ENCODE measurements around the gene TAF1A. TPM values are rescaled to one million over a fixed set of nuclear protein-coding genes. Genes with fewer than 3 reads are reported as not detected.

TAF1A gene
- total RNA-seq, 1 experiment from 2014 or later: 19.3 TPM

DNA sequence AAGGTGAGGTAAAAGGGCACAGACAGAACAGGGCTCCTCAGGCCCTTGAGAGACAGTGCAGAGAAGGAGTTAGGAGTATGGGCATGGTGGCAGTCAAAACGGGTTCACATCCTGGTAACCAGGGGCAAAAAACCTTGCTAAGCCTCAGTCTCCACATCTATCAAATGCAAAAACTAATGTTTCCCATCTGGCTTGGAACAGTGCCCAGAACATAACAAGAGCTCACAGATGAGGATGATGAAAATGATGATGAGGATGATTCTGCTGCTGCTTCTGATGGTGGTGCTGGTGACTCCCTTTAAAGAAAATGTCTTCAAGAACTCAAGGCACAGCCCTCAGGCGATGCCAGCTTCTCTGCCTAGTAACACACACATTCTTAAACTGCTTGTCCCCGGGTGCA is 65.9 kb downstream of the TAF1A start:
- Histone ChIP-seq H3K36me3 (ENCODE audit: insufficient read depth, low read length, poor library complexity, severe bottlenecking) (no peaks in the 10 kb centered on the region), H3K4me1 (ENCODE audit: insufficient read depth, low read length, poor library complexity, severe bottlenecking) (no peaks in the 10 kb centered on the region), H3K27me3 (replicated peaks; ENCODE audit: insufficient read depth, low read depth, low read length, poor library complexity) (no peaks in the 10 kb centered on the region), H3K9me3 (ENCODE audit: low read depth, low read length, poor library complexity, severe bottlenecking) (no peaks in the 10 kb centered on the region), H3K4me3 (ENCODE audit: low read depth, low read length, poor library complexity, severe bottlenecking) (no peak overlapping the region), H3K27ac (ENCODE audit: low read depth, low read length, poor library complexity, severe bottlenecking) (no peak overlapping the region)
- intact Hi-C loops (cut with micrococcal nuclease; ENCODE audit: unreplicated experiment): no loop called here
- ChIA-PET CTCF (no interaction called here), POLR2A (ENCODE audit: low non-redundant PET) (no interaction called here)
- BruUV-seq (replicated peaks): no TSS peak
- TF ChIP-seq, protein P1, sequence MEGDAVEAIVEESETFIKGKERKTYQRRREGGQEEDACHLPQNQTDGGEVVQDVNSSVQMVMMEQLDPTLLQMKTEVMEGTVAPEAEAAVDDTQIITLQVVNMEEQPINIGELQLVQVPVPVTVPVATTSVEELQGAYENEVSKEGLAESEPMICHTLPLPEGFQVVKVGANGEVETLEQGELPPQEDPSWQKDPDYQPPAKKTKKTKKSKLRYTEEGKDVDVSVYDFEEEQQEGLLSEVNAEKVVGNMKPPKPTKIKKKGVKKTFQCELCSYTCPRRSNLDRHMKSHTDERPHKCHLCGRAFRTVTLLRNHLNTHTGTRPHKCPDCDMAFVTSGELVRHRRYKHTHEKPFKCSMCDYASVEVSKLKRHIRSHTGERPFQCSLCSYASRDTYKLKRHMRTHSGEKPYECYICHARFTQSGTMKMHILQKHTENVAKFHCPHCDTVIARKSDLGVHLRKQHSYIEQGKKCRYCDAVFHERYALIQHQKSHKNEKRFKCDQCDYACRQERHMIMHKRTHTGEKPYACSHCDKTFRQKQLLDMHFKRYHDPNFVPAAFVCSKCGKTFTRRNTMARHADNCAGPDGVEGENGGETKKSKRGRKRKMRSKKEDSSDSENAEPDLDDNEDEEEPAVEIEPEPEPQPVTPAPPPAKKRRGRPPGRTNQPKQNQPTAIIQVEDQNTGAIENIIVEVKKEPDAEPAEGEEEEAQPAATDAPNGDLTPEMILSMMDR (conservative IDR thresholded peaks at IDR 0.05; ENCODE audit: low read depth, low read length): no peak
- TF ChIP-seq EZH2 (IDR thresholded peaks at IDR 0.05; ENCODE audit: borderline replicate concordance, low read depth, low read length, poor library complexity, severe bottlenecking): no peak
- no peak for DNase-seq (ENCODE audit: low spot score)

DNA sequence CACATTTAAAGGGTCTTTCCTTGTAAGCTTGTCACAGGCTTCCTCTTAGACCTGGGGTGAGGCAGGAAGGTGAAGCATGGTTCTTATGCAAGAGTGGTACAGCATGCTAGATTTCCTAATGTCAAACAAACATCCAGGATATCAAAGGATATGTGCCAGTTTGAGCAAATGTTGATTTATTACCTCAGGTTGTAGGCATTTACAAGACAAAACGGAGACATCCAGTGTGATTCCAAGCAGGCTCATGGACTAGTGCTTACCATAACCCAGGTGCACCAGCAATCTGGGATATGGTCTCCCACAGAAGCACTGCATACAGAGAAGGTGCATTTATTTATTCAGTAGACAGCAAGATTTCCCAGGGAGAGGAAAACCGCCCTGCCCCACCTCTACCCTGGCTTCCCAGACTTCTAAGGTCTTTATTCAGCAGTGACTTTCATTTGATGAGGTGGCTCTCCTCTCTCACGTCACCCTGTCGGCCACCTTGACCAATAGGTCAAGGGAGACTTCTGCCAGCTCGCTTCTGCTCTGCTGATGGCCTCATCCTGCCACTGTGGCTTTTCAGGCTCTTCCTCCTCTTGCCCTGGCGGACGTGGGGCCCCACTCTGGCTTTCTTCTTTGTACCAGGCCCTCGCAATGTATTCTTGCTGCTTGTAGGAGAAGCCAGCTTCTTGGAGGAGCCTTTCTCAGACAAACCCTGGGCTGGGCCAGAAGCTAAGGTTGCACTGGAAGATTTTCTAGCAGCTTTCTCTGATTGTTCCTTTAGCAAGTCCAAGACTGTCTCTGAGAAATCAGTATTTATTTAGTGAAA is 67.4 kb downstream of the TAF1A start:
- Histone ChIP-seq H3K4me3 (ENCODE audit: low read depth, low read length, poor library complexity, severe bottlenecking) (no peak overlapping the region), H3K27me3 (replicated peaks; ENCODE audit: insufficient read depth, low read depth, low read length, poor library complexity) (no peaks in the 10 kb centered on the region), H3K4me1 (ENCODE audit: insufficient read depth, low read length, poor library complexity, severe bottlenecking) (no peaks in the 10 kb centered on the region), H3K9me3 (ENCODE audit: low read depth, low read length, poor library complexity, severe bottlenecking) (no peaks in the 10 kb centered on the region), H3K36me3 (ENCODE audit: insufficient read depth, low read length, poor library complexity, severe bottlenecking) (no peaks in the 10 kb centered on the region), H3K27ac (ENCODE audit: low read depth, low read length, poor library complexity, severe bottlenecking) (no peak overlapping the region)
- no TSS peak for BruUV-seq (replicated peaks)
- DNase-seq (ENCODE audit: low spot score): no peak
- ChIA-PET CTCF (no interaction called here), POLR2A (ENCODE audit: low non-redundant PET) (no interaction called here)
- TF ChIP-seq, protein P1 (conservative IDR thresholded peaks at IDR 0.05; ENCODE audit: low read depth, low read length): no peak
- TF ChIP-seq EZH2 (IDR thresholded peaks at IDR 0.05; ENCODE audit: borderline replicate concordance, low read depth, low read length, poor library complexity, severe bottlenecking): no peak
- intact Hi-C loops (cut with micrococcal nuclease; ENCODE audit: unreplicated experiment): no loop called here

DNA sequence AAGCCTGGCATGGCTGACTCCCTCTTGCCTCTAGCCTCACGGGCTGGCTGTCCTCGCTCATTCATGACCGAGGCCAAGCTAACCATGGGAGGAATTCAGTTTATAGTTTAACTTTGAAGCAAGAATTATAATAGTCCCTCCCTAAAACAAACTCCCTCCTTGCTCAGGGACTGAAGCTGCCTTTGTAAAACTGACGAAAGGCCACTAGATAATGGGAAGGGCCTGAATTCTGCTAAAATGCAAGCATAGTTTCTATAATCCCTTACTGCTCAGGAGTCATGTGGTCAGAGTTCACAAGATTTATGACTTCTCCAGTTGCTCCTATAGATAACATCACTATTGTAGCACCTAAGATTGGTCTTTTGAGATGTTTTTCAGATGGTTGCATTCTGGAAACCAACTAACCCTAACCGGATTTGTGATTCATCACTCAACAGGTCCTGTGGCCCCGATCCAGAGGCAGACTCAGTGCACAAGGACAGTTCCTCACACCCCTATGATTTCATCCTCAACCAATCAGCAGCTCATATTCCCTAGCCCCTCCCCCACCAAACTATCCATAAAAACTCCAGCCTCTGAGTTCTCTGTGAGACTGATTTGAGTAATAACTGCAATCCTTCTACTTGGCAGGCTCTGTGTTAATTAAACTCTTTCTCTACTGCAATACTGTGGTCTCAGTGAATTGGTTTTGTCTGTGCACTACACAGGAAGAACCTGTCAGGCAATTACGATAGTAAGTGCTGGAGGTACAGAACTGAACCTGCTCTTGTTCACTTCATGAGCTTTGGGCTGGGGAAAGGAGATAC is 68.2 kb downstream of the TAF1A start:
- POLR2A ChIA-PET (ENCODE audit: low non-redundant PET): no interaction called here
- H3K4me1 ChIP-seq (ENCODE audit: insufficient read depth, low read length, poor library complexity, severe bottlenecking): no peaks in the 10 kb centered on the region
- TF ChIP-seq, protein P1 (conservative IDR thresholded peaks at IDR 0.05; ENCODE audit: low read depth, low read length): no peak
- no peak for TF ChIP-seq EZH2 (IDR thresholded peaks at IDR 0.05; ENCODE audit: borderline replicate concordance, low read depth, low read length, poor library complexity, severe bottlenecking)
- no peaks in the 10 kb centered on the region for H3K9me3 ChIP-seq (ENCODE audit: low read depth, low read length, poor library complexity, severe bottlenecking)
- intact Hi-C loops (cut with micrococcal nuclease; ENCODE audit: unreplicated experiment): no loop called here
- no peaks in the 10 kb centered on the region for H3K36me3 ChIP-seq (ENCODE audit: insufficient read depth, low read length, poor library complexity, severe bottlenecking)
- CTCF ChIA-PET: no interaction called here
- BruUV-seq (replicated peaks): no TSS peak
- no peak overlapping the region for H3K4me3 ChIP-seq (ENCODE audit: low read depth, low read length, poor library complexity, severe bottlenecking)
- H3K27me3 ChIP-seq (replicated peaks; ENCODE audit: insufficient read depth, low read depth, low read length, poor library complexity): no peaks in the 10 kb centered on the region
- DNase-seq (ENCODE audit: low spot score): peak; percentile 23
- H3K27ac ChIP-seq (ENCODE audit: low read depth, low read length, poor library complexity, severe bottlenecking): no peak overlapping the region

Other genes with a start within 250 kb of the TAF1A start
- gene HHIPL2, start 41.8 kb downstream of the TAF1A start, total RNA-seq (2021): 0.66 TPM in 1 of 2 replicates, not detected in the other
- gene MIA3, start 28.2 kb upstream of the TAF1A start, total RNA-seq (2021): 56.3 and 62.4 TPM in 2 replicates
- 74.1 and 80.0 TPM in 2 replicates for gene AIDA, start 122.6 kb upstream of the TAF1A start, total RNA-seq (2021)
- 36.2 and 36.6 TPM in 2 replicates for gene BROX, start 122.6 kb upstream of the TAF1A start, total RNA-seq (2021)
- not detected in 2 replicates for gene FAM177B, start 147.3 kb upstream of the TAF1A start, total RNA-seq (2021)
- 1.4 TPM in 2 replicates for gene DISP1, start 225.1 kb upstream of the TAF1A start, total RNA-seq (2021)